Activated T-cell treated with anti-CD3 and anti-CD28 coated beads, Interleukin-2, amount 50 U/mL, for 48 hours (primary cell): ENCODE data around the gene AMTN.
"Not testable (repeated sequence)": the region's sequence is repeated elsewhere in the genome, so short reads cannot be mapped to it uniquely, and the experiment has no call there.

Experiments used
- DNase-seq, 2 experiments: peaks; one replicate each; pipeline ENCODE4 v3.0.0-alpha.2; 2020

Gene AMTN

GRCh38 chr4:70518269-70518668 lies at the start of gene AMTN:
Gene AMTN, plus strand, starts transcription at chr4:70518569. Its CDS starts 209 bp downstream, at chr4:70518778.
- DNase-seq: no peak

- no peak for DNase-seq
These were observed 46.5 kb upstream of the AMTN start, which contains the start of gene MUC7 for GRCh38 chr4:70471897-70472296. Gene MUC7, plus strand, starts transcription at chr4:70472197. Its CDS starts 1,825 bp downstream, at chr4:70474022.

GRCh38 chr4:70473679-70474078 lies 44.7 kb upstream of the AMTN start:
- DNase-seq: no peak

GRCh38 chr4:70488748-70489147 lies 29.6 kb upstream of the AMTN start:
- no peak for DNase-seq

- DNase-seq: no peak
These were observed 22.1 kb upstream of the AMTN start for GRCh38 chr4:70496231-70496630.

GRCh38 chr4:70501838-70502237 lies 16.5 kb upstream of the AMTN start:
- not testable (repeated sequence) for DNase-seq

- DNase-seq: no peak
These were observed 13.6 kb upstream of the AMTN start for GRCh38 chr4:70504733-70505132.

- DNase-seq: peak; percentile 59 to 61
These were observed 13.1 kb upstream of the AMTN start for GRCh38 chr4:70505151-70505748.

- no peak for DNase-seq
These were observed 9.6 kb upstream of the AMTN start for GRCh38 chr4:70508801-70509200.

GRCh38 chr4:70511365-70511764 lies 7.0 kb upstream of the AMTN start:
- no peak for DNase-seq

GRCh38 chr4:70515367-70516250 lies 2.8 kb upstream of the AMTN start:
- DNase-seq: no peak

- DNase-seq: no peak
These were observed 347 bp downstream of the AMTN start for GRCh38 chr4:70518716-70519115.

- no peak for DNase-seq
These were observed 4.3 kb downstream of the AMTN start for GRCh38 chr4:70522626-70523025.

- no peak for DNase-seq
These were observed 12.6 kb downstream of the AMTN start for GRCh38 chr4:70530997-70531396.

GRCh38 chr4:70531981-70532380 lies 13.6 kb downstream of the AMTN start:
- DNase-seq: no peak

- no peak for DNase-seq
These were observed 14.8 kb downstream of the AMTN start for GRCh38 chr4:70533211-70533610.

GRCh38 chr4:70533791-70534190 lies 15.4 kb downstream of the AMTN start:
- DNase-seq: no peak

GRCh38 chr4:70534886-70535285 lies 16.5 kb downstream of the AMTN start:
- DNase-seq: not testable (repeated sequence)

- no peak for DNase-seq
These were observed 20.5 kb downstream of the AMTN start for GRCh38 chr4:70538869-70539268.

GRCh38 chr4:70544279-70544868 lies 26.0 kb downstream of the AMTN start:
- DNase-seq: no peak

- DNase-seq: no peak
These were observed 38.5 kb downstream of the AMTN start for GRCh38 chr4:70556856-70557255.

- peak; percentile 42 to 44 for DNase-seq
These were observed 41.0 kb downstream of the AMTN start for GRCh38 chr4:70559211-70559830.

GRCh38 chr4:70559924-70560323 lies 41.6 kb downstream of the AMTN start:
- no peak for DNase-seq
